HG03108 (cell line): ENCODE measurements around the gene CT83.

ENCODE experiments used
- ATAC-seq: cut with Tn5 transposase; IDR thresholded peaks from one replicate; pipeline ENCODE4 v1.9.1; 2021; ENCODE audit warnings: moderate library complexity; ENCODE audit not compliant: unreplicated experiment

The CT83 gene, protein sequence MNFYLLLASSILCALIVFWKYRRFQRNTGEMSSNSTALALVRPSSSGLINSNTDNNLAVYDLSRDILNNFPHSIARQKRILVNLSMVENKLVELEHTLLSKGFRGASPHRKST

GRCh38 chrX:116462822-116463221 lies at the start of gene CT83:
CT83 (minus strand) TSS chrX:116462976; CDS start chrX:116462856, 120 bp downstream.
- ATAC-seq = no peak

DNA sequence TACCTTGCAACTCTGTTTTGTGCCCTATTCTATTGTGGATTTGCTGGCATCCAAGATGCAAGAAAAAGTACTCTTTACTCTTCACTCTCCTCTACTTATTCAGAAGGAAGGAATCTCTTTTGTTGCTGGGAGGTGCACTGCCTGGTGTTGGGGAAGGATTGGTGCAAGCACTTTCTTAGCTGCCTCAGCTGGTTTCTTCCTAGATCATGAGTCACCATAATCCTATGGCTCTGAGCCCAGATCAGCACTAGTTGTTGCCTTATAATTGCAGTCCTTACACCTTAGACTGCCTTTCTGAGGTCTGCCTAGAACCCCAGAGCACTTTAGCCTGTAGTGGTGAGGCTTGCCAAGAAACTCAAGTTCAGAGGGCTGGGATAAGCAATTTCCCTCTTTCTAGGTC lies 37.0 kb upstream of the CT83 start:
- ATAC-seq = no peak

- ATAC-seq = no peak
Measured at GRCh38 chrX:116493271-116493670, 30.5 kb upstream of the CT83 start.

GRCh38 chrX:116490104-116490503 lies 27.3 kb upstream of the CT83 start:
- ATAC-seq = no peak

- ATAC-seq = no peak
Measured at GRCh38 chrX:116480059-116480458, 17.3 kb upstream of the CT83 start.

- ATAC-seq = no peak
Measured at GRCh38 chrX:116449156-116449555, 13.6 kb downstream of the CT83 start.

- ATAC-seq = no peak
Measured at GRCh38 chrX:116436358-116436816, 26.4 kb downstream of the CT83 start, which contains the start of gene SLC6A14. SLC6A14 (plus strand) TSS chrX:116436606; CDS start chrX:116436710, 104 bp downstream.

GRCh38 chrX:116435597-116435996 lies 27.2 kb downstream of the CT83 start:
- no peak for ATAC-seq

- ATAC-seq = no peak
Measured at GRCh38 chrX:116427978-116428377, 34.8 kb downstream of the CT83 start.

DNA sequence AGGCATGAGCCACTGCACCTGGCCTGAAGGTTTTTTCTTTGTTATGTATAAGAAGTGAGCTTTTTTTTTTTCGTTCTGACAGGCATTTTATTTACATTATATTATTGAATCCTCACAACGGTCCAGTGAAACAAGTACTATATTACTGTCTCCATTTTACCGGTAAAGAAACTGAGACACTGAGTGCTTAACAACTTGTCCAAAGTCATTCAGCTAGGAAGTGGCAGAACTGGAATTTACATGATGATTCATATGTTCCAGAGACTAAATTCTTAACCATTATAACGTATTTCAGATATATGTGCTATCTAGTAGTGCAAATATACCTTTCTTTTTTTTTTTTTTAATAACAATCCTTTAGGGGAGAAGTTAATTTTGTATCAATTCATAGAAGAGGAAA lies 44.8 kb downstream of the CT83 start:
- ATAC-seq = no peak

GRCh38 chrX:116417214-116417613 lies 45.6 kb downstream of the CT83 start:
- ATAC-seq = no peak

DNA sequence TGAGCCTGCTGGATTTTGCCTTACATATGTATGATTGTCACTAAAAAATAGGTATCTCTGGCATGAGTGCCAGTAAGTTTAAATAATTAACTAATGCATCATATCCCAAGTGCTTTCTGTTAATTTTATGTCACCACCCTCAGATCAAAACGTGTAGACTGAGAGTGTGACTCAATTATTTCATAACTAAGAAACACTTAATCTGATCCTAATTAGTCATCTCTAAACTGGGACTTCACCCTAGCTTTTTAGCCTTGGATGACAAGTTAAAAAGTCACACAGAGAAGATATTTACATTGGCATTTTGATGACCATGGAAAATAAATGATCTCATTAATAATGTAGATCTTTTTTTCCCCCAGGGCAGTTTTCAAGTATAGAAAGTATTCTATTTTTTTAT lies 49.5 kb downstream of the CT83 start:
- no peak for ATAC-seq
